Body of pancreas (tissue), 4 donors: ENCODE measurements around the gene HOXB8.

Experiments
- CTCF ChIP-seq, 7 experiments: fragments of 450-650 bp in 4 of 7; fragments of 200-600 bp in 3 of 7; sonication (generic) in 3 of 7; IDR thresholded peaks; one replicate each; pipeline ENCODE4 v1.5.1; 2016 to 2019; ENCODE audit warnings: antibody characterized with exemption in 7 of 7
- POLR2A ChIP-seq, 3 donors: fragments of 450-650 bp; IDR thresholded peaks; one replicate each; pipeline ENCODE4 v1.6.1; 2016; ENCODE audit warnings: antibody characterized with exemption in 3 of 3, mild to moderate bottlenecking in 2 of 3

- TF ChIP-seq CTCF (IDR thresholded peaks at IDR 0.05) (no peak), POLR2A (IDR thresholded peaks at IDR 0.05) (no peak)
Measured at GRCh38 chr17:48597528-48597777, 17.6 kb downstream of the HOXB8 start.
